Smooth muscle cell (in vitro differentiated cells): ENCODE results near the gene ZBTB18. TPM values are rescaled to one million over a fixed set of nuclear protein-coding genes. Genes with fewer than 3 reads are reported as not detected.

Source experiments
- DNase-seq: peaks from one replicate; lab custom pipeline; 2025; ENCODE audit not compliant: unreplicated experiment; lab: John Stamatoyannopoulos, UW
- H2AFZ ChIP-seq: fragments of 200-600 bp; sonication (generic); 2 replicates; pipeline ENCODE4 v1.6.0; 2016; ENCODE audit warnings: antibody characterized with exemption, low read depth, mild to moderate bottlenecking
- H3F3A ChIP-seq: fragments of 200-600 bp; sonication (generic); 2 replicates; pipeline ENCODE4 v1.6.0; 2017; ENCODE audit warnings: antibody characterized with exemption, low read depth
- H3K27ac ChIP-seq: fragments of 200-600 bp; sonication (generic); 2 replicates; pipeline ENCODE4 v1.5.1; 2016; ENCODE audit warnings: low read depth, mild to moderate bottlenecking
- H3K27me3 ChIP-seq: fragments of 200-600 bp; sonication (generic); 2 replicates; pipeline ENCODE4 v1.6.1; 2016; ENCODE audit warnings: low read depth, mild to moderate bottlenecking
- H3K36me3 ChIP-seq: fragments of 200-600 bp; sonication (generic); 2 replicates; pipeline ENCODE4 v1.5.1; 2016; ENCODE audit warnings: low read depth
- H3K4me1 ChIP-seq: fragments of 200-600 bp; sonication (generic); 2 replicates; pipeline ENCODE4 v1.5.1; 2016; ENCODE audit warnings: low read depth
- H3K4me2 ChIP-seq: fragments of 200-600 bp; sonication (generic); 2 replicates; pipeline ENCODE4 v1.6.0; 2016; ENCODE audit warnings: mild to moderate bottlenecking
- H3K4me3 ChIP-seq: fragments of 200-600 bp; sonication (generic); 2 replicates; pipeline ENCODE4 v1.5.1; 2016; ENCODE audit warnings: mild to moderate bottlenecking
- H3K79me2 ChIP-seq: fragments of 200-600 bp; sonication (generic); 2 replicates; pipeline ENCODE4 v1.6.0; 2016; ENCODE audit warnings: low read depth, mild to moderate bottlenecking
- H3K9ac ChIP-seq: fragments of 200-600 bp; sonication (generic); 2 replicates; pipeline ENCODE4 v1.6.0; 2016; ENCODE audit warnings: low read depth
- H3K9me3 ChIP-seq: fragments of 200-600 bp; sonication (generic); replicated peaks from 2 replicates; pipeline ENCODE4 v1.5.1; 2016; ENCODE audit warnings: low read depth
- H4K20me1 ChIP-seq: fragments of 200-600 bp; sonication (generic); 2 replicates; pipeline ENCODE4 v1.6.0; 2016; ENCODE audit warnings: low read depth
- CTCF ChIP-seq: fragments of 200-600 bp; sonication (generic); IDR thresholded peaks from 2 replicates; pipeline ENCODE4 v1.5.1; 2017; ENCODE audit warnings: borderline replicate concordance, mild to moderate bottlenecking, antibody characterized with exemption; ENCODE audit not compliant: insufficient read depth, poor library complexity, severe bottlenecking
- WGBS: methylation state at CpG from one replicate; pipeline ENCODE4 v1.1.7; 2016; ENCODE audit warnings: low lambda C conversion rate; 5-methylcytosine and 5-hydroxymethylcytosine counted together
- polyA plus RNA-seq: library from polyadenylated mRNA; unstranded; fragments of >200 nt; fragmentation: Nextera tagmentation; extraction: Ambion mirVana; gene quantifications from 2 replicates; pipeline ENCODE4 v1.2.1, GENCODE V29; 2016
- total RNA-seq: library from RNA; depleted of rRNA; stranded (reverse); fragments of >200 nt; gene quantifications from 2 replicates; pipeline ENCODE4 v1.2.3, GENCODE V29; 2014

Gene ZBTB18
- total and polyA plus RNA-seq, 2 experiments from 2014 or later, result 0.29 to 4.6 TPM

- no peak for TF ChIP-seq CTCF
- Histone ChIP-seq H3F3A (no peaks in the 10 kb centered on the region), H3K27ac (no peak overlapping the region), H3K4me1 (no peaks in the 10 kb centered on the region), H3K36me3 (no peaks in the 10 kb centered on the region), H3K9ac (no peak overlapping the region), H4K20me1 (no peaks in the 10 kb centered on the region), H3K27me3 (peaks cover 8% of the 10 kb centered on the region), H3K9me3 (no peaks in the 10 kb centered on the region), H3K4me3 (no peak overlapping the region), H3K79me2 (no peaks in the 10 kb centered on the region), H2AFZ (no peak overlapping the region), H3K4me2 (no peak overlapping the region)
- no peak for DNase-seq
- 65% methylated on average over 4 of the region's 4 CpGs for WGBS
Measured at GRCh38 chr1:244019982-244020485, 31.0 kb upstream of the ZBTB18 start.

- H3K36me3 ChIP-seq, result no peaks in the 10 kb centered on the region
- peaks cover 11% of the 10 kb centered on the region for H3K27me3 ChIP-seq
- H3F3A ChIP-seq, result no peaks in the 10 kb centered on the region
- H2AFZ ChIP-seq, result no peak overlapping the region
- H3K79me2 ChIP-seq, result no peaks in the 10 kb centered on the region
- TF ChIP-seq CTCF, result no peak
- H3K9me3 ChIP-seq, result no peaks in the 10 kb centered on the region
- no peak overlapping the region for H3K27ac ChIP-seq
- H3K4me3 ChIP-seq, result no peak overlapping the region
- DNase-seq, result no peak
- H3K9ac ChIP-seq, result no peak overlapping the region
- H3K4me1 ChIP-seq, result no peaks in the 10 kb centered on the region
- no peak overlapping the region for H3K4me2 ChIP-seq
- 86% methylated on average over 1 of the region's 1 CpG for WGBS
- no peaks in the 10 kb centered on the region for H4K20me1 ChIP-seq
Measured at GRCh38 chr1:244021427-244021826, 29.7 kb upstream of the ZBTB18 start.

GRCh38 chr1:244022311-244022710 lies 28.8 kb upstream of the ZBTB18 start:
- H3K27me3 ChIP-seq, result peaks cover 11% of the 10 kb centered on the region
- no peak overlapping the region for H3K9ac ChIP-seq
- no peak overlapping the region for H3K27ac ChIP-seq
- no peaks in the 10 kb centered on the region for H3K9me3 ChIP-seq
- TF ChIP-seq CTCF, result no peak
- H4K20me1 ChIP-seq, result no peaks in the 10 kb centered on the region
- H3K4me3 ChIP-seq, result no peak overlapping the region
- 66% methylated on average over 2 of the region's 2 CpGs for WGBS
- no peak overlapping the region for H2AFZ ChIP-seq
- no peaks in the 10 kb centered on the region for H3K36me3 ChIP-seq
- H3K79me2 ChIP-seq, result no peaks in the 10 kb centered on the region
- no peaks in the 10 kb centered on the region for H3F3A ChIP-seq
- no peaks in the 10 kb centered on the region for H3K4me1 ChIP-seq
- H3K4me2 ChIP-seq, result no peak overlapping the region
- no peak for DNase-seq

- Histone ChIP-seq H3K9ac (no peak overlapping the region), H3F3A (no peaks in the 10 kb centered on the region), H4K20me1 (no peaks in the 10 kb centered on the region), H3K36me3 (no peaks in the 10 kb centered on the region), H3K79me2 (no peaks in the 10 kb centered on the region), H3K27ac (no peak overlapping the region), H3K4me2 (no peak overlapping the region), H3K4me1 (no peaks in the 10 kb centered on the region), H3K9me3 (no peaks in the 10 kb centered on the region), H3K27me3 (peaks cover 11% of the 10 kb centered on the region), H3K4me3 (no peak overlapping the region), H2AFZ (no peak overlapping the region)
- whole genome bisulfite sequencing, result 93% methylated on average over 9 of the region's 9 CpGs
- DNase-seq, result no peak
- no peak for TF ChIP-seq CTCF
Measured at GRCh38 chr1:244022864-244023440, 28.1 kb upstream of the ZBTB18 start.
